Natural killer cell (primary cell): ENCODE data around the gene PKHD1. TPM values are rescaled to one million over a fixed set of nuclear protein-coding genes. Genes with fewer than 3 reads are reported as not detected.

ENCODE experiments used
- ATAC-seq, 3 donors: fragments of 150-1000 bp in 2 of 3; fragments of 200-7000 bp in 1 of 3; cut with Tn5 transposase; 1 replicate in 1 of 3; 2 replicates in 2 of 3; pipeline ENCODE4 v1.10.0; 2021; ENCODE audit warnings: mild to moderate bottlenecking in 2 of 3, moderate library complexity in 2 of 3
- DNase-seq, 2 donors: peaks; one replicate each; pipeline versions ENCODE4 v3.0.0 to v3.0.0-alpha.2; 2013 to 2021; ENCODE audit warnings: mixed read lengths in 1 of 2
- H3K27ac ChIP-seq: one replicate; pipeline ENCODE4 v1.5.1; 2013; ENCODE audit warnings: mild to moderate bottlenecking, low read length
- H3K27me3 ChIP-seq: one replicate; pipeline ENCODE4 v1.6.1; 2013; ENCODE audit warnings: low read length; ENCODE audit not compliant: control insufficient read depth, insufficient read depth
- H3K36me3 ChIP-seq: one replicate; pipeline ENCODE4 v1.6.1; 2013; ENCODE audit warnings: low read length; ENCODE audit not compliant: control insufficient read depth, insufficient read depth
- H3K4me1 ChIP-seq: one replicate; pipeline ENCODE4 v1.6.1; 2013; ENCODE audit warnings: low read length; ENCODE audit not compliant: control insufficient read depth, insufficient read depth
- H3K4me3 ChIP-seq: one replicate; pipeline ENCODE4 v1.5.1; 2013; ENCODE audit warnings: low read length
- H3K9me3 ChIP-seq: one replicate; pipeline ENCODE4 v1.6.1; 2013; ENCODE audit warnings: low read length; ENCODE audit not compliant: control insufficient read depth, insufficient read depth
- H3K27ac Mint-ChIP-seq, 2 donors: one replicate each; pipeline ENCODE4 v1.8.0; 2022; ENCODE audit warnings: mild to moderate bottlenecking in 2 of 2, mixed read lengths in 2 of 2, moderate library complexity in 1 of 2
- H3K27me3 Mint-ChIP-seq, 2 donors: one replicate each; pipeline ENCODE4 v1.8.0; 2022; ENCODE audit warnings: low read depth in 2 of 2, mixed read lengths in 2 of 2
- H3K36me3 Mint-ChIP-seq: one replicate; pipeline ENCODE4 v1.8.0; 2022; ENCODE audit warnings: mixed read lengths
- H3K4me1 Mint-ChIP-seq, 2 donors: one replicate each; pipeline ENCODE4 v1.8.0; 2022; ENCODE audit warnings: mixed read lengths in 2 of 2
- H3K4me3 Mint-ChIP-seq: one replicate; pipeline ENCODE4 v1.8.0; 2022; ENCODE audit warnings: mild to moderate bottlenecking, moderate library complexity, mixed read lengths
- H3K9me3 Mint-ChIP-seq, 2 donors: one replicate each; pipeline ENCODE4 v1.8.0; 2022; ENCODE audit warnings: mixed read lengths in 2 of 2
- WGBS: methylation state at CpG from one replicate; pipeline ENCODE4 v1.1.7; 2013; ENCODE audit warnings: missing lambda C conversion rate; ENCODE audit not compliant: insufficient coverage; 5-methylcytosine and 5-hydroxymethylcytosine counted together
- intact Hi-C: fragments of 100-400 bp; cut with micrococcal nuclease; formaldehyde crosslinking; loops from one replicate; pipeline ENCODE4 v1.14.2; 2022
- total RNA-seq, 4 donors: library from RNA; stranded (reverse); fragments of 120-200 nt in 1 of 4; gene quantifications; one replicate each; pipeline versions ENCODE4 v1.2.3 to v1.2.4, GENCODE V29; 2013 to 2022
- TF ChIP-seq, protein P1 (sequence below): fragments of 200-600 bp; IDR thresholded peaks from one replicate; pipeline ENCODE4 v1.8.0; 2022; ENCODE audit warnings: antibody characterized with exemption

PKHD1 gene
- total RNA-seq, 3 donors from 2014 or later (not counting 1 experiment from before 2014, with no cell fraction given), result not detected

DNA sequence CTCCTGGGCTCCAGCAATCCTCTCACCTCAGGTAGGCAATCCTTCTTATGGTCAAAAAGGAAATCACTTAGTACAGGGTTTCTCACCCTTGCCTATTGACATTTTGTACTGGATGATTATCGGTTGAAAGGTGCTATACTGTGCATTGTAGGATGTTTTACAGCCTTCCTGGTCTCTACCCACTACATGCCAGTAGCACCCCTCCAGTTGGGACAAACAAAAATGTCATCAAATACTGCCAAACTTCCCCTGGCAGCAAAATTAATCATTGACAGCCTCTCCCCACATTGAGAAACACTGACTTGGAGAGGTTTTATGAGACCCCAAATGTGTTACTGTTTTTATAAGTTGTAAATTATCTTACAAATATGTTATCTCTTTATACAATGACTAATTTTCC, 368.1 kb downstream of the PKHD1 start:
- peaks cover 6 to 7% of the 10 kb centered on the region in 2 donors for H3K9me3 Mint-ChIP-seq
- H3K27me3 ChIP-seq, result no peaks in the 10 kb centered on the region
- no peaks in the 10 kb centered on the region for H3K9me3 ChIP-seq
- no peaks in the 10 kb centered on the region for H3K4me1 Mint-ChIP-seq
- DNase-seq, result no peak
- no peak overlapping the region for H3K4me3 ChIP-seq
- intact Hi-C loops, result no loop called here
- ATAC-seq, result no peak
- H3K4me3 Mint-ChIP-seq, result no peak overlapping the region
- 78% methylated on average over 1 of the region's 1 CpG for WGBS
- H3K27ac Mint-ChIP-seq, result no peak overlapping the region
- H3K27me3 Mint-ChIP-seq, result no peaks in the 10 kb centered on the region
- TF ChIP-seq, protein P1, sequence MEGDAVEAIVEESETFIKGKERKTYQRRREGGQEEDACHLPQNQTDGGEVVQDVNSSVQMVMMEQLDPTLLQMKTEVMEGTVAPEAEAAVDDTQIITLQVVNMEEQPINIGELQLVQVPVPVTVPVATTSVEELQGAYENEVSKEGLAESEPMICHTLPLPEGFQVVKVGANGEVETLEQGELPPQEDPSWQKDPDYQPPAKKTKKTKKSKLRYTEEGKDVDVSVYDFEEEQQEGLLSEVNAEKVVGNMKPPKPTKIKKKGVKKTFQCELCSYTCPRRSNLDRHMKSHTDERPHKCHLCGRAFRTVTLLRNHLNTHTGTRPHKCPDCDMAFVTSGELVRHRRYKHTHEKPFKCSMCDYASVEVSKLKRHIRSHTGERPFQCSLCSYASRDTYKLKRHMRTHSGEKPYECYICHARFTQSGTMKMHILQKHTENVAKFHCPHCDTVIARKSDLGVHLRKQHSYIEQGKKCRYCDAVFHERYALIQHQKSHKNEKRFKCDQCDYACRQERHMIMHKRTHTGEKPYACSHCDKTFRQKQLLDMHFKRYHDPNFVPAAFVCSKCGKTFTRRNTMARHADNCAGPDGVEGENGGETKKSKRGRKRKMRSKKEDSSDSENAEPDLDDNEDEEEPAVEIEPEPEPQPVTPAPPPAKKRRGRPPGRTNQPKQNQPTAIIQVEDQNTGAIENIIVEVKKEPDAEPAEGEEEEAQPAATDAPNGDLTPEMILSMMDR, result no peak
- no peak overlapping the region for H3K27ac ChIP-seq
- no peaks in the 10 kb centered on the region for H3K36me3 ChIP-seq
- no peaks in the 10 kb centered on the region for H3K36me3 Mint-ChIP-seq
- no peaks in the 10 kb centered on the region for H3K4me1 ChIP-seq

DNA sequence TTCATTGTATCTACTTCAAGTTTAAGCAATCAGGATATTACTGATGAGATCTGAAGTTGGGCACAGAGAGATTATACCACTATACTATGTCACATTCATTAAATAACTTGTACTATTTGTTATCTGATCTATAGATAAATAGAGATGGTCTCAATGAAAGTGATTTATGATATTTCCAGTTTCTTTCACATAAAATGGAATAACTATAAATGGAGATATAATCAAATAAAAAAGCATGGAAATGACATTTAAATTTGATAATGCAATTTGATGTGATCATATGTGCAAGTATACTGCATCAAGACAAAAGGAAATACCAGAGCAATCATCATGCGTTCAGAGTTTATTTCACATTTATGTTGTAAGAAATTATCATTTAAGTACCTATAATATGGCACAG, 368.9 kb downstream of the PKHD1 start:
- no peak overlapping the region for H3K4me3 ChIP-seq
- no peak overlapping the region for H3K27ac Mint-ChIP-seq
- DNase-seq (no peak), ATAC-seq (no peak)
- H3K27me3 Mint-ChIP-seq, result no peaks in the 10 kb centered on the region
- no peaks in the 10 kb centered on the region for H3K4me1 Mint-ChIP-seq
- no peak overlapping the region for H3K4me3 Mint-ChIP-seq
- H3K9me3 ChIP-seq, result no peaks in the 10 kb centered on the region
- intact Hi-C loops, result no loop called here
- no peak overlapping the region for H3K27ac ChIP-seq
- H3K27me3 ChIP-seq, result no peaks in the 10 kb centered on the region
- no CpG with 5 or more reads among the region's 1 CpG for WGBS
- TF ChIP-seq, protein P1, result no peak
- H3K4me1 ChIP-seq, result no peaks in the 10 kb centered on the region
- no peaks in the 10 kb centered on the region for H3K36me3 Mint-ChIP-seq
- peaks cover 6 to 7% of the 10 kb centered on the region in 2 donors for H3K9me3 Mint-ChIP-seq
- H3K36me3 ChIP-seq, result no peaks in the 10 kb centered on the region

DNA sequence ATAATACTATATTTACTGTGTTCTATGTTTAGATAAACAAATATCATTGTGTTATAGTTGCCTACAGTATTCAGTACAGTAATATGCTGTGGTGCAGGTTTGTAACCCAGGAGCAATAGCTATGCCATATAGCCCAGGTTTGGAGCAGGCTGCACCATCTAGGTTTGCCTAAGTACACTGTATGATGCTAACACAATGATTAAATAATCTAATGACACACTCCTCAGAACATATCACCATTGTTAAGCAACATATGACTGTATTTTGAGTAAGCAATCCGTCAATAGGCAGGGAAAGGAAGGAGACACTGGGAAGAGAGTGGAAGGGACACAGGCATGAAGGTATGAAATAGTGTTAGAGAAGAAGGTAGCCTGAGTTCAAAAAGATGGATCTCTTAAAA, 369.9 kb downstream of the PKHD1 start:
- H3K9me3 Mint-ChIP-seq, result peaks cover 6 to 7% of the 10 kb centered on the region in 2 donors
- TF ChIP-seq, protein P1, result no peak
- H3K36me3 Mint-ChIP-seq, result no peaks in the 10 kb centered on the region
- Histone ChIP-seq H3K9me3 (no peaks in the 10 kb centered on the region), H3K4me1 (no peaks in the 10 kb centered on the region), H3K27me3 (no peaks in the 10 kb centered on the region), H3K36me3 (no peaks in the 10 kb centered on the region), H3K4me3 (no peak overlapping the region), H3K27ac (no peak overlapping the region)
- 83% methylated on average over 1 of the region's 1 CpG for WGBS
- no peaks in the 10 kb centered on the region for H3K4me1 Mint-ChIP-seq
- H3K27me3 Mint-ChIP-seq, result no peaks in the 10 kb centered on the region
- intact Hi-C loops, result no loop called here
- ATAC-seq (no peak), DNase-seq (no peak)
- no peak overlapping the region for H3K27ac Mint-ChIP-seq
- no peak overlapping the region for H3K4me3 Mint-ChIP-seq

DNA sequence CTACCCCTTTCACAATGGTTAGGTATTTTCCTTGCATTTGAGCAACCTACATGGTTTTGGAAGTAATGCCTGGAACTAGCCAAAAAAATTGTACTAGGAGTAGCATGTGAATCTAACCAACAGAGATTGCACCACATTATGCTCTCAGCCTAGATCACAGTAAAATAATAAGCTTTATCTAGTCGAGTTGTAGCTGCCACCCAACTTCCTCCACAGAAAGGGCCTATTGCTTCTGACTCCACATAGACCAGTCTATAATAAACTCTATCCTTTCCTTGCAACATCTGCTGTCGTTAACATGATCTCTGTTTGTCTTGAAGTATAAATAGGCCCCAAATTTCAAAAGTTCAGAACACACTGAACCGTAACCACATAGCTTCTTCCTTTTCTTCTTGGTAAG, 375.5 kb downstream of the PKHD1 start:
- Mint-ChIP-seq H3K27ac (no peak overlapping the region), H3K9me3 (peaks cover 5 to 6% of the 10 kb centered on the region in 2 donors)
- intact Hi-C loops, result no loop called here

More for the DNA sequence above, 375.5 kb downstream of the PKHD1 start:
- Mint-ChIP-seq H3K4me1 (no peaks in the 10 kb centered on the region), H3K27me3 (no peaks in the 10 kb centered on the region), H3K4me3 (no peak overlapping the region), H3K36me3 (no peaks in the 10 kb centered on the region)
- Histone ChIP-seq H3K4me3 (no peak overlapping the region), H3K9me3 (no peaks in the 10 kb centered on the region), H3K4me1 (no peaks in the 10 kb centered on the region), H3K27me3 (no peaks in the 10 kb centered on the region), H3K36me3 (no peaks in the 10 kb centered on the region), H3K27ac (no peak overlapping the region)
- TF ChIP-seq, protein P1, result no peak
- DNase-seq, result no peak
- WGBS, result 68% methylated on average over 2 of the region's 3 CpGs
- no peak for ATAC-seq
